Smooth muscle cell (in vitro differentiated cells): ENCODE measurements around the gene TMEM178B. TPM values are rescaled to one million over a fixed set of nuclear protein-coding genes. Genes with fewer than 3 reads are reported as not detected.

Source experiments
- DNase-seq: peaks from one replicate; lab custom pipeline; 2025; ENCODE audit not compliant: unreplicated experiment; lab: John Stamatoyannopoulos, UW
- H2AFZ ChIP-seq: fragments of 200-600 bp; sonication (generic); 2 replicates; pipeline ENCODE4 v1.6.0; 2016; ENCODE audit warnings: antibody characterized with exemption, low read depth, mild to moderate bottlenecking
- H3F3A ChIP-seq: fragments of 200-600 bp; sonication (generic); 2 replicates; pipeline ENCODE4 v1.6.0; 2017; ENCODE audit warnings: antibody characterized with exemption, low read depth
- H3K27ac ChIP-seq: fragments of 200-600 bp; sonication (generic); 2 replicates; pipeline ENCODE4 v1.5.1; 2016; ENCODE audit warnings: low read depth, mild to moderate bottlenecking
- H3K27me3 ChIP-seq: fragments of 200-600 bp; sonication (generic); 2 replicates; pipeline ENCODE4 v1.6.1; 2016; ENCODE audit warnings: low read depth, mild to moderate bottlenecking
- H3K36me3 ChIP-seq: fragments of 200-600 bp; sonication (generic); 2 replicates; pipeline ENCODE4 v1.5.1; 2016; ENCODE audit warnings: low read depth
- H3K4me1 ChIP-seq: fragments of 200-600 bp; sonication (generic); 2 replicates; pipeline ENCODE4 v1.5.1; 2016; ENCODE audit warnings: low read depth
- H3K4me2 ChIP-seq: fragments of 200-600 bp; sonication (generic); 2 replicates; pipeline ENCODE4 v1.6.0; 2016; ENCODE audit warnings: mild to moderate bottlenecking
- H3K4me3 ChIP-seq: fragments of 200-600 bp; sonication (generic); 2 replicates; pipeline ENCODE4 v1.5.1; 2016; ENCODE audit warnings: mild to moderate bottlenecking
- H3K79me2 ChIP-seq: fragments of 200-600 bp; sonication (generic); 2 replicates; pipeline ENCODE4 v1.6.0; 2016; ENCODE audit warnings: low read depth, mild to moderate bottlenecking
- H3K9ac ChIP-seq: fragments of 200-600 bp; sonication (generic); 2 replicates; pipeline ENCODE4 v1.6.0; 2016; ENCODE audit warnings: low read depth
- H3K9me3 ChIP-seq: fragments of 200-600 bp; sonication (generic); replicated peaks from 2 replicates; pipeline ENCODE4 v1.5.1; 2016; ENCODE audit warnings: low read depth
- H4K20me1 ChIP-seq: fragments of 200-600 bp; sonication (generic); 2 replicates; pipeline ENCODE4 v1.6.0; 2016; ENCODE audit warnings: low read depth
- CTCF ChIP-seq: fragments of 200-600 bp; sonication (generic); IDR thresholded peaks from 2 replicates; pipeline ENCODE4 v1.5.1; 2017; ENCODE audit warnings: borderline replicate concordance, mild to moderate bottlenecking, antibody characterized with exemption; ENCODE audit not compliant: insufficient read depth, poor library complexity, severe bottlenecking
- WGBS: methylation state at CpG from one replicate; pipeline ENCODE4 v1.1.7; 2016; ENCODE audit warnings: low lambda C conversion rate; 5-methylcytosine and 5-hydroxymethylcytosine counted together
- polyA plus RNA-seq: library from polyadenylated mRNA; unstranded; fragments of >200 nt; fragmentation: Nextera tagmentation; extraction: Ambion mirVana; gene quantifications from 2 replicates; pipeline ENCODE4 v1.2.1, GENCODE V29; 2016
- total RNA-seq: library from RNA; depleted of rRNA; stranded (reverse); fragments of >200 nt; gene quantifications from 2 replicates; pipeline ENCODE4 v1.2.3, GENCODE V29; 2014

The TMEM178B gene
- total and polyA plus RNA-seq, 2 experiments from 2014 or later, result 0.72 TPM; not detected in 1

- DNase-seq, result no peak
- H4K20me1 ChIP-seq, result no peaks in the 10 kb centered on the region
- no peaks in the 10 kb centered on the region for H3F3A ChIP-seq
- no peak overlapping the region for H2AFZ ChIP-seq
- WGBS, result 78% methylated on average over 2 of the region's 2 CpGs
- no peaks in the 10 kb centered on the region for H3K36me3 ChIP-seq
- H3K27me3 ChIP-seq, result no peaks in the 10 kb centered on the region
- no peaks in the 10 kb centered on the region for H3K9me3 ChIP-seq
- no peak overlapping the region for H3K27ac ChIP-seq
- H3K4me2 ChIP-seq, result no peak overlapping the region
- H3K4me3 ChIP-seq, result no peak overlapping the region
- no peaks in the 10 kb centered on the region for H3K79me2 ChIP-seq
- TF ChIP-seq CTCF, result no peak
- H3K9ac ChIP-seq, result no peak overlapping the region
- H3K4me1 ChIP-seq, result peaks cover 4% of the 10 kb centered on the region
Measured at GRCh38 chr7:141150465-141150864, 76.6 kb downstream of the TMEM178B start.

- TF ChIP-seq CTCF, result no peak
- Histone ChIP-seq H3K27me3 (no peaks in the 10 kb centered on the region), H4K20me1 (no peaks in the 10 kb centered on the region), H3K4me3 (no peak overlapping the region), H3K9ac (no peak overlapping the region), H2AFZ (no peak overlapping the region), H3K79me2 (no peaks in the 10 kb centered on the region), H3F3A (no peaks in the 10 kb centered on the region), H3K9me3 (no peaks in the 10 kb centered on the region), H3K4me1 (peaks cover 2% of the 10 kb centered on the region), H3K4me2 (no peak overlapping the region), H3K27ac (no peak overlapping the region), H3K36me3 (no peaks in the 10 kb centered on the region)
- no peak for DNase-seq
- 94% methylated on average over 4 of the region's 4 CpGs for WGBS
Measured at GRCh38 chr7:141151746-141152145, 77.9 kb downstream of the TMEM178B start.

- H4K20me1 ChIP-seq, result no peaks in the 10 kb centered on the region
- H3K9me3 ChIP-seq, result no peaks in the 10 kb centered on the region
- no peaks in the 10 kb centered on the region for H3K27me3 ChIP-seq
- H3K9ac ChIP-seq, result no peak overlapping the region
- H2AFZ ChIP-seq, result no peak overlapping the region
- TF ChIP-seq CTCF, result no peak
- H3K79me2 ChIP-seq, result no peaks in the 10 kb centered on the region
- DNase-seq, result no peak
- H3K4me1 ChIP-seq, result peaks cover 7% of the 10 kb centered on the region
- no peak overlapping the region for H3K4me3 ChIP-seq
- no peaks in the 10 kb centered on the region for H3F3A ChIP-seq
- H3K36me3 ChIP-seq, result no peaks in the 10 kb centered on the region
- H3K27ac ChIP-seq, result no peak overlapping the region
- WGBS, result 62% methylated on average over 3 of the region's 3 CpGs
- no peak overlapping the region for H3K4me2 ChIP-seq
Measured at GRCh38 chr7:141153231-141153630, 79.4 kb downstream of the TMEM178B start.

GRCh38 chr7:141154131-141154732 lies 80.4 kb downstream of the TMEM178B start:
- 80% methylated on average over 6 of the region's 6 CpGs for WGBS
- H2AFZ ChIP-seq, result no peak overlapping the region
- no peaks in the 10 kb centered on the region for H3K9me3 ChIP-seq
- H3K4me2 ChIP-seq, result no peak overlapping the region
- no peaks in the 10 kb centered on the region for H3K79me2 ChIP-seq
- no peak overlapping the region for H3K9ac ChIP-seq
- H3K4me1 ChIP-seq, result peaks cover 7% of the 10 kb centered on the region
- H3F3A ChIP-seq, result no peaks in the 10 kb centered on the region
- H3K36me3 ChIP-seq, result no peaks in the 10 kb centered on the region
- H3K27me3 ChIP-seq, result no peaks in the 10 kb centered on the region
- no peak for TF ChIP-seq CTCF
- no peak for DNase-seq
- no peak overlapping the region for H3K4me3 ChIP-seq
- H4K20me1 ChIP-seq, result no peaks in the 10 kb centered on the region
- H3K27ac ChIP-seq, result no peak overlapping the region
